RWPE2 (cell line): ENCODE results near the gene KCNMA1.

ENCODE experiments used
- ATAC-seq: fragments of 200-7000 bp; cut with Tn5 transposase; 3 replicates; pipeline ENCODE4 v1.9.1; 2021; ENCODE audit warnings: low read depth
- DNase-seq: peaks from one replicate; pipeline ENCODE4 v3.0.0-alpha.2; 2020; ENCODE audit warnings: low spot score
- H3K27ac ChIP-seq: fragments of 450-650 bp; 2 replicates; pipeline ENCODE4 v1.5.1; 2017; ENCODE audit warnings: mild to moderate bottlenecking; ENCODE audit not compliant: poor library complexity, severe bottlenecking
- H3K27me3 ChIP-seq: fragments of 250-450 bp; sonication (Bioruptor Pico); 2 replicates; pipeline ENCODE4 v1.5.1; 2021; ENCODE audit warnings: mild to moderate bottlenecking, moderate library complexity; ENCODE audit not compliant: insufficient read depth, poor library complexity, severe bottlenecking
- H3K36me3 ChIP-seq: fragments of 250-450 bp; sonication (Bioruptor Pico); 2 replicates; pipeline ENCODE4 v1.5.1; 2020; ENCODE audit warnings: low read depth, mild to moderate bottlenecking, moderate library complexity
- H3K4me1 ChIP-seq: fragments of 250-450 bp; sonication (Bioruptor Pico); 2 replicates; pipeline ENCODE4 v1.5.1; 2021; ENCODE audit warnings: mild to moderate bottlenecking, moderate library complexity; ENCODE audit not compliant: insufficient read depth, poor library complexity, severe bottlenecking
- H3K4me3 ChIP-seq: fragments of 250-450 bp; sonication (Bioruptor Pico); 2 replicates; pipeline ENCODE4 v1.5.1; 2021; ENCODE audit warnings: mild to moderate bottlenecking, moderate library complexity; ENCODE audit not compliant: severe bottlenecking
- H3K9me3 ChIP-seq: fragments of 250-450 bp; sonication (Bioruptor Pico); 2 replicates; pipeline ENCODE4 v1.5.1; 2021; ENCODE audit warnings: mild to moderate bottlenecking, moderate library complexity; ENCODE audit not compliant: severe bottlenecking
- CTCF ChIP-seq: fragments of 450-650 bp; IDR thresholded peaks from one replicate; pipeline ENCODE4 v1.5.1; 2017; ENCODE audit warnings: mild to moderate bottlenecking, moderate library complexity; ENCODE audit not compliant: poor library complexity, severe bottlenecking

KCNMA1 gene

GRCh38 chr10:77678146-77678545 lies 40.5 kb upstream of the KCNMA1 start:
- Histone ChIP-seq H3K9me3 (no peaks in the 10 kb centered on the region), H3K36me3 (no peaks in the 10 kb centered on the region), H3K4me3 (no peak overlapping the region), H3K27me3 (no peaks in the 10 kb centered on the region), H3K4me1 (no peaks in the 10 kb centered on the region), H3K27ac (no peak overlapping the region)
- no peak for TF ChIP-seq CTCF
- ATAC-seq = no peak
- no peak for DNase-seq

GRCh38 chr10:77675347-77675746 lies 37.7 kb upstream of the KCNMA1 start:
- H3K27ac ChIP-seq = no peak overlapping the region
- ATAC-seq (no peak), DNase-seq (no peak)
- no peaks in the 10 kb centered on the region for H3K4me1 ChIP-seq
- H3K27me3 ChIP-seq = no peaks in the 10 kb centered on the region
- H3K9me3 ChIP-seq = no peaks in the 10 kb centered on the region
- no peak for TF ChIP-seq CTCF
- H3K4me3 ChIP-seq = no peak overlapping the region
- H3K36me3 ChIP-seq = no peaks in the 10 kb centered on the region

GRCh38 chr10:77673515-77674140 lies 36.0 kb upstream of the KCNMA1 start:
- Histone ChIP-seq H3K4me1 (no peaks in the 10 kb centered on the region), H3K9me3 (no peaks in the 10 kb centered on the region), H3K27ac (no peak overlapping the region), H3K4me3 (no peak overlapping the region), H3K36me3 (no peaks in the 10 kb centered on the region), H3K27me3 (no peaks in the 10 kb centered on the region)
- ATAC-seq = no peak
- no peak for TF ChIP-seq CTCF
- DNase-seq = no peak

- no peaks in the 10 kb centered on the region for H3K27me3 ChIP-seq
- H3K27ac ChIP-seq = no peak overlapping the region
- no peaks in the 10 kb centered on the region for H3K4me1 ChIP-seq
- H3K4me3 ChIP-seq = no peak overlapping the region
- H3K9me3 ChIP-seq = no peaks in the 10 kb centered on the region
- no peak for ATAC-seq
- H3K36me3 ChIP-seq = no peaks in the 10 kb centered on the region
- DNase-seq = no peak
- TF ChIP-seq CTCF = no peak
These were observed 35.5 kb upstream of the KCNMA1 start for GRCh38 chr10:77673101-77673500.

GRCh38 chr10:77671594-77672252 lies 34.1 kb upstream of the KCNMA1 start:
- H3K4me1 ChIP-seq = no peaks in the 10 kb centered on the region
- ATAC-seq = no peak
- DNase-seq = no peak

More at GRCh38 chr10:77671594-77672252, 34.1 kb upstream of the KCNMA1 start:
- no peaks in the 10 kb centered on the region for H3K9me3 ChIP-seq
- H3K36me3 ChIP-seq = no peaks in the 10 kb centered on the region
- H3K27ac ChIP-seq = no peak overlapping the region
- no peaks in the 10 kb centered on the region for H3K27me3 ChIP-seq
- no peak overlapping the region for H3K4me3 ChIP-seq
- no peak for TF ChIP-seq CTCF
